ENCODE measurements around the gene SMAP2. TPM values are rescaled to one million over a fixed set of nuclear protein-coding genes. Genes with fewer than 3 reads are reported as not detected.

Gene SMAP2
- total and polyA plus RNA-seq, 2 donors (not counting 3 experiments of a cell fraction or from before 2014, with no cell fraction given) = 8.0 to 11.1 TPM

DNA sequence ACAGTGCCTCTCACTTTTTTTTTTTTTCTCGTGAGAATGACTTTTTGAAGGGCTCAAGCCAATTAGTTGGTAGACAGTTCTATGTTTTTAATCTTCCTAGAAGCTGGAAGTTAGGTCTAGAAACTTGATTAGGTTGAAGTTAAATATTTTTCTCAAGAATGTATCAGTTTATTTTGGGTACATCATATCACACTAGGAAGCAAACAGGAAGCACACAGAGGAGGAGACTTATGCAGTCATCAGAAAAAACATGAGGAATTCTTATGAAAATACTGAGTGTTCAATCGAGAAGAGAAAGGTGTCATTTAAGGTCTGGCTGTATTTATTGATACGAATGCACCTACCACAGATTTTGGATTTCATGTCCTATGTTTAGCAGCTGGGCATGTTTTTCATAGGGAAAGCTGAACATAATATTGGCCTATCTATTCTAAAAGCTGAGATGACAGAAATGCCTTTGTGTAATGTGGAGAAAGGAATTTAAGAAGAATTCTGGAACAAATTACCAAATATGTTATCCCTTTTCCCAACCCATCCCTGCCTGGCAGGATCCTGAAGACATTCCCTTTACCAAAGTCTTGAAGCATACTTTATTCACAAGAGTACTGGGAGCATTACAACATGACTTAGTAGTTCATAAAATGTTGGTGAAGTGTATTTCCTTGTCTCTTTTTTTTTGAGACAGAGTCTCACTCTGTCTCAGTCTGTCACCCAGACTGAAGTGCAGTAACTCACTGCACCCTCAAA is 59.3 kb downstream of the SMAP2 start:
- no peaks in the 10 kb centered on the region for H3K79me2 ChIP-seq (ENCODE audit: control insufficient read depth, insufficient read depth, low read length)
- ChIA-PET POLR2A (no interaction called here), CTCF (interaction anchor here (1.1 kb wide), 1 partner anchor 17 kb away, joined by 4 read pairs; the partner anchor contains the start of gene ZFP69B)
- DNase-seq (ENCODE audit: low read depth, low spot score) (peak; percentile 3), FAIRE-seq (peak; percentile 24)
- H3K36me3 ChIP-seq (ENCODE audit: control insufficient read depth in 2 of 2, extremely low read depth in 1 of 2, insufficient read depth in 2 of 2, low read length in 2 of 2) = no peaks in the 10 kb centered on the region
- H2AFZ ChIP-seq (ENCODE audit: low read depth, low read length) = no peak overlapping the region
- no peak overlapping the region for H3K9ac ChIP-seq (replicated peaks; ENCODE audit: extremely low read depth, insufficient read depth, low read length)
- no peaks in the 10 kb centered on the region for H3K9me3 ChIP-seq (replicated peaks; ENCODE audit: control insufficient read depth, insufficient read depth, low read length)
- BruUV-seq (replicated peaks) = no TSS peak
- H4K20me1 ChIP-seq (replicated peaks; ENCODE audit: control insufficient read depth, extremely low read depth, insufficient read depth, low read length) = no peaks in the 10 kb centered on the region
- no peaks in the 10 kb centered on the region for H3K27me3 ChIP-seq (ENCODE audit: control insufficient read depth in 2 of 2, insufficient read depth in 2 of 2, low read length in 2 of 2)
- no peaks in the 10 kb centered on the region for H3K9me1 ChIP-seq (replicated peaks; ENCODE audit: control insufficient read depth, extremely low read depth, insufficient read depth, low read length)
- no peak overlapping the region for H3K4me3 ChIP-seq (replicated peaks in 1 of 3; ENCODE audit: insufficient read depth in 1 of 3, low read depth in 1 of 3, low read length in 3 of 3)
- no peak overlapping the region for H3K27ac ChIP-seq (ENCODE audit: insufficient read depth, low read depth, low read length)
- intact Hi-C loops (cut with micrococcal nuclease) = no loop called here
- peaks cover 2% of the 10 kb centered on the region for H3K4me1 ChIP-seq (ENCODE audit: control insufficient read depth, extremely low read depth, insufficient read depth, low read length)
- no peak for TF ChIP-seq GATA2 (IDR thresholded peaks at IDR 0.05; ENCODE audit: insufficient read depth, insufficient read length, low read depth, low read length)
- TF ChIP-seq POLR2A (IDR thresholded peaks at IDR 0.05; ENCODE audit: low read depth, low read length) = no peak
- TF ChIP-seq, protein P1, sequence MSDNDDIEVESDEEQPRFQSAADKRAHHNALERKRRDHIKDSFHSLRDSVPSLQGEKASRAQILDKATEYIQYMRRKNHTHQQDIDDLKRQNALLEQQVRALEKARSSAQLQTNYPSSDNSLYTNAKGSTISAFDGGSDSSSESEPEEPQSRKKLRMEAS (IDR thresholded peaks at IDR 0.05; ENCODE audit: insufficient read depth, insufficient read length) = no peak
- no peak for TF ChIP-seq MYC (IDR thresholded peaks at IDR 0.05; ENCODE audit: low read depth, low read length)
- no peak for TF ChIP-seq JUN (IDR thresholded peaks at IDR 0.05; ENCODE audit: borderline replicate concordance, insufficient read depth, insufficient read length, low read depth)
- TF ChIP-seq FOS (IDR thresholded peaks at IDR 0.05; ENCODE audit: borderline replicate concordance, insufficient read depth, low read length) = no peak
- TF ChIP-seq POLR2AphosphoS5 (IDR thresholded peaks at IDR 0.05; ENCODE audit: insufficient read depth, low read depth, low read length) = no peak
- TF ChIP-seq EZH2 (IDR thresholded peaks at IDR 0.05; ENCODE audit: borderline replicate concordance, low read depth, low read length, severe bottlenecking) = no peak
- TF ChIP-seq, protein P2, sequence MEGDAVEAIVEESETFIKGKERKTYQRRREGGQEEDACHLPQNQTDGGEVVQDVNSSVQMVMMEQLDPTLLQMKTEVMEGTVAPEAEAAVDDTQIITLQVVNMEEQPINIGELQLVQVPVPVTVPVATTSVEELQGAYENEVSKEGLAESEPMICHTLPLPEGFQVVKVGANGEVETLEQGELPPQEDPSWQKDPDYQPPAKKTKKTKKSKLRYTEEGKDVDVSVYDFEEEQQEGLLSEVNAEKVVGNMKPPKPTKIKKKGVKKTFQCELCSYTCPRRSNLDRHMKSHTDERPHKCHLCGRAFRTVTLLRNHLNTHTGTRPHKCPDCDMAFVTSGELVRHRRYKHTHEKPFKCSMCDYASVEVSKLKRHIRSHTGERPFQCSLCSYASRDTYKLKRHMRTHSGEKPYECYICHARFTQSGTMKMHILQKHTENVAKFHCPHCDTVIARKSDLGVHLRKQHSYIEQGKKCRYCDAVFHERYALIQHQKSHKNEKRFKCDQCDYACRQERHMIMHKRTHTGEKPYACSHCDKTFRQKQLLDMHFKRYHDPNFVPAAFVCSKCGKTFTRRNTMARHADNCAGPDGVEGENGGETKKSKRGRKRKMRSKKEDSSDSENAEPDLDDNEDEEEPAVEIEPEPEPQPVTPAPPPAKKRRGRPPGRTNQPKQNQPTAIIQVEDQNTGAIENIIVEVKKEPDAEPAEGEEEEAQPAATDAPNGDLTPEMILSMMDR (IDR thresholded peaks at IDR 0.05; ENCODE audit: extremely low read depth in 1 of 2, insufficient read depth in 1 of 2, low read depth in 1 of 2, low read length in 2 of 2) = no peak
- dilution Hi-C loops (cut with MboI; ENCODE audit: extremely low pct_ligation_motif_present, low sequenced_read_pairs) = no loop called here
- no peak overlapping the region for H3K4me2 ChIP-seq (ENCODE audit: insufficient read depth, low read length)
